Measurements from ENCODE around the gene LY6G5B. TPM values are rescaled to one million over a fixed set of nuclear protein-coding genes. Genes with fewer than 3 reads are reported as not detected.

The LY6G5B gene
- total RNA-seq, 2 experiments from 2014 or later: 27.0 to 28.0 TPM

DNA sequence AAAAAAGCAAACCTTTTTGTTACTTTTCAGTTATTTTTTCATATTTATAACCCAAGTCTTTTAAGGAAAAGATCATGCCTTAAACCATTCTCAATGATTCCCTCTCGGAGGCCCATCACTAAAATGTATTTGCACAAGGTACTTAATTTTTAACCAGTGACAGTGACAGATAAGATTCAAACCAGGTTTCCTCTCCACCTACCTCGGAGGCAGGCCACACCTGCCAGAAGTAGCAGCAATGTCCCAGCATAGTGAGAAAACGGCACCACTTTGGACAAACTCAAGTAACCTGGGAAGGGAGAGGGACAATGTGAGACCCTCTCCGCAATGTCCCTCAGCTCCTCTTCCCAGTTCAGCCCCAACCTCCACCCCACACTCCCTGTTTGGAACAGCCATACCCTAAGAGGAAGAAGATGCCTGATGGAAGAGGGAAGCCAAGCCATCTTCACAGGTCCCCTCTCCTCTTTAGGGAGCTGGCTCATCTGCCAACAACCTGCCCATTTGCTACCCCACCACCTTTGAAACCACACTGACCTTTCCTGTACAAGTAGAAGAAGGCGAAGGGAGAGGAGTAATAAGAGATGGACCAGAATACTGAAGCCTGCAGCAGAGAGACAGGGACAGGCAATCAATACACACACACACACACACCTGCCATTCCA lies 31.1 kb downstream of the LY6G5B start:
- TF ChIP-seq, protein P1, sequence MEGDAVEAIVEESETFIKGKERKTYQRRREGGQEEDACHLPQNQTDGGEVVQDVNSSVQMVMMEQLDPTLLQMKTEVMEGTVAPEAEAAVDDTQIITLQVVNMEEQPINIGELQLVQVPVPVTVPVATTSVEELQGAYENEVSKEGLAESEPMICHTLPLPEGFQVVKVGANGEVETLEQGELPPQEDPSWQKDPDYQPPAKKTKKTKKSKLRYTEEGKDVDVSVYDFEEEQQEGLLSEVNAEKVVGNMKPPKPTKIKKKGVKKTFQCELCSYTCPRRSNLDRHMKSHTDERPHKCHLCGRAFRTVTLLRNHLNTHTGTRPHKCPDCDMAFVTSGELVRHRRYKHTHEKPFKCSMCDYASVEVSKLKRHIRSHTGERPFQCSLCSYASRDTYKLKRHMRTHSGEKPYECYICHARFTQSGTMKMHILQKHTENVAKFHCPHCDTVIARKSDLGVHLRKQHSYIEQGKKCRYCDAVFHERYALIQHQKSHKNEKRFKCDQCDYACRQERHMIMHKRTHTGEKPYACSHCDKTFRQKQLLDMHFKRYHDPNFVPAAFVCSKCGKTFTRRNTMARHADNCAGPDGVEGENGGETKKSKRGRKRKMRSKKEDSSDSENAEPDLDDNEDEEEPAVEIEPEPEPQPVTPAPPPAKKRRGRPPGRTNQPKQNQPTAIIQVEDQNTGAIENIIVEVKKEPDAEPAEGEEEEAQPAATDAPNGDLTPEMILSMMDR (IDR thresholded peaks at IDR 0.05): no peak
- intact Hi-C loops (cut with DNase I, micrococcal nuclease): loop anchor here in 1 of 2 experiments (5.0 kb wide), 1 partner anchor 36 kb away; the partner anchor contains the start of gene CLIC1
- Mint-ChIP-seq H3K27ac (peak overlapping the region; percentile 94), H3K36me3 (ENCODE audit: low read depth) (peaks cover 54% of the 10 kb centered on the region), H3K9me3 (no peaks in the 10 kb centered on the region), H3K4me3 (peak overlapping the region; percentile 94), H3K4me1 (ENCODE audit: low read depth) (peaks cover 44% of the 10 kb centered on the region), H3K27me3 (no peaks in the 10 kb centered on the region)
- CTCF ChIA-PET: interaction anchor here (1.7 kb wide), 1 partner anchor 29 kb away, joined by 3 read pairs; no protein-coding TSS in a partner anchor
- H3K4me3 ChIP-seq (ENCODE audit: low read length): no peak overlapping the region
- peaks cover 35% of the 10 kb centered on the region for H3K4me1 ChIP-seq (ENCODE audit: insufficient read depth, low read length)
- H3K9me3 ChIP-seq (ENCODE audit: control insufficient read depth in 1 of 2, insufficient read depth in 1 of 2, low read length in 2 of 2): no peaks in the 10 kb centered on the region
- POLR2A ChIA-PET: no interaction called here
- ATAC-seq (ENCODE audit: poor library complexity) (no peak), DNase-seq (no peak)
- H3K36me3 ChIP-seq (ENCODE audit: insufficient read depth, low read length): peaks cover 33% of the 10 kb centered on the region
- H3K27me3 ChIP-seq (ENCODE audit: control insufficient read depth in 1 of 2, insufficient read depth in 2 of 2, low read length in 2 of 2): no peaks in the 10 kb centered on the region
- no peak overlapping the region for H3K27ac ChIP-seq (ENCODE audit: low read depth in 1 of 2, low read length in 2 of 2)

DNA sequence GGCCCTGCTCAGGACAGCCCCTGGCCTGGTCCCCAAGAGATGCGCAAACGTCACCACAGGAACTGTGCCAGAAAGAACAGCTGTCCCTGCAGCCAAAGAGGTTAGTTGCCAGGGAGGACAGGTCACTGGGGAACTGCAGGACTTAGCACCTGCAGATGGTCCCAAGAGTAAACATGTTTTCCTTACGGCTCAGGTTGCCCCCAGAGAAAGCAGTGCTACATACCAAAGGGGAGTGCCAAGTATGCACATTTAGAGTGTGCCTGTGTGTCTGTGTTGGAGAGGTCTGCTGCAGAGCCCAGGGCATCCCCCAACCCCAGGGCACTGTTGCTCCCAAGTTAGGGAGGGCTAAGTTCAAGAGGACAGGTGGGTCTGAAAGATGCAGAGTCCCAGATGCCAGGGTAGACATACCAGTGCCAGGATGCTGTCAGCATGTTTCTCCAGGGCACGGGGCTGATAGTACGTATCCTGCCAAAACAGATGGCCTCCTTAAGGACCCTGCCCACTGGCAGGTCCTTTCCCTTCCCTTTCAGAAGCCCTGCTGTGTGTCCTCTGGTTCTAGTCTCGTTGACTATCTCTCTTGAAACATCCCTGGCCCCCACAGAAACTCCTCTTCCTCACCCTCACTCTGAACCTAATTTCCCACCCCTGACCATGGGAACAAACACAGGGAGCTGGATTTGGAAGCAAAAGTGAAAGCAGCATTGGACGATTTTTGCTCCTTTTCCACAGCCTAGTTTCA lies 32.1 kb downstream of the LY6G5B start:
- POLR2A ChIA-PET: interaction anchor here (1.7 to 2.2 kb wide), 7 partner anchors 37 to 161 kb away, joined by 8 to 22 read pairs (median 14); partner anchors contain the start of genes BAG6, CSNK2B, DDX39B and GPANK1
- H3K4me3 Mint-ChIP-seq: peak overlapping the region; percentile 94
- peaks cover 26% of the 10 kb centered on the region for H3K36me3 ChIP-seq (ENCODE audit: insufficient read depth, low read length)

DNA sequence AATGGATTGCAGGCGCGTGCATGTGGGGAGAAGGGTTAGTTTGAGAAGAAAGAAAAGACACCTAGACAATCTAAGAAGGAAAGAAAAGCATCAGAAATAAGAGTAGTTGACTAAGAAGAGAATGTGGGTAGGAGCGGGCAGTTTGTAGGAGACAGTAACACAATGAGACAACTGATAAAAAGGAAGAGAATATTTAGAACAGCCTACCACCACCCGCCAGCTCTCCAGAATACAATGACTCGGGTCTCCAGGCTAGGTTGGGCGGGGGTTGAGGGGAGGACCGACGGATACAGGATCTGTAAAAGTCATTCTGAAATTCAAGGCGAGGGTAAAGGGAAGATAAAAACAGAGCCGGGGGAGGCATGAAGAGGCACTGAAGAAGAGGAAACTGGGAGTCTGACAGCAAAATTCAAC lies 32.6 kb downstream of the LY6G5B start:
- ATAC-seq (ENCODE audit: poor library complexity) (peak; percentile 7), DNase-seq (no peak)
- Histone ChIP-seq H3K9me3 (ENCODE audit: control insufficient read depth in 1 of 2, insufficient read depth in 1 of 2, low read length in 2 of 2) (no peaks in the 10 kb centered on the region), H3K4me3 (ENCODE audit: low read length) (peak overlapping the region; percentile 67), H3K36me3 (ENCODE audit: insufficient read depth, low read length) (peaks cover 20% of the 10 kb centered on the region), H3K27ac (ENCODE audit: low read depth in 1 of 2, low read length in 2 of 2) (peak overlapping the region; percentile 95 to 98), H3K4me1 (ENCODE audit: insufficient read depth, low read length) (peaks cover 35% of the 10 kb centered on the region), H3K27me3 (ENCODE audit: control insufficient read depth in 1 of 2, insufficient read depth in 2 of 2, low read length in 2 of 2) (no peaks in the 10 kb centered on the region)
- TF ChIP-seq, protein P1 (IDR thresholded peaks at IDR 0.05): no peak
- intact Hi-C loops (cut with DNase I, micrococcal nuclease): loop anchor here (2.0 to 5.0 kb wide), 3 partner anchors 35 to 38 kb away; partner anchors contain the start of genes CLIC1 (in 1 of the 2) and GPANK1 (in 1 of the 2)
- ChIA-PET CTCF (interaction anchor here (1.1 to 1.5 kb wide), 2 partner anchors 21 to 39 kb away, joined by 3 to 10 read pairs; partner anchors contain the start of gene LY6G5C), POLR2A (interaction anchor here (0.6 to 2.6 kb wide), 20 partner anchors 9 to 1160 kb away, joined by 3 to 22 read pairs (median 8); partner anchors contain the start of genes BAG6, CSNK2B, DDAH2 and DDX39B)
- peaks cover 39% of the 10 kb centered on the region for H3K4me1 Mint-ChIP-seq (ENCODE audit: low read depth)
- H3K27me3 Mint-ChIP-seq: no peaks in the 10 kb centered on the region
- H3K36me3 Mint-ChIP-seq (ENCODE audit: low read depth): peaks cover 40% of the 10 kb centered on the region
- peak overlapping the region; percentile 94 for H3K27ac Mint-ChIP-seq
- H3K9me3 Mint-ChIP-seq: no peaks in the 10 kb centered on the region
- H3K4me3 Mint-ChIP-seq: peak overlapping the region; percentile 94

More for the DNA sequence above, 32.1 kb downstream of the LY6G5B start:
- H3K27ac ChIP-seq (ENCODE audit: low read depth in 1 of 2, low read length in 2 of 2): peak overlapping the region in 1 of 2 donors; percentile 98
- Mint-ChIP-seq H3K36me3 (ENCODE audit: low read depth) (peaks cover 45% of the 10 kb centered on the region), H3K9me3 (no peaks in the 10 kb centered on the region), H3K27me3 (no peaks in the 10 kb centered on the region), H3K27ac (peak overlapping the region; percentile 94), H3K4me1 (ENCODE audit: low read depth) (peaks cover 44% of the 10 kb centered on the region)
- intact Hi-C loops (cut with DNase I, micrococcal nuclease): loop anchor here (2.0 to 5.0 kb wide), 3 partner anchors 35 to 37 kb away; partner anchors contain the start of genes CLIC1 (in 1 of the 2) and GPANK1 (in 1 of the 2)
- no peaks in the 10 kb centered on the region for H3K27me3 ChIP-seq (ENCODE audit: control insufficient read depth in 1 of 2, insufficient read depth in 2 of 2, low read length in 2 of 2)
- H3K4me3 ChIP-seq (ENCODE audit: low read length): peak overlapping the region; percentile 67
- H3K4me1 ChIP-seq (ENCODE audit: insufficient read depth, low read length): peaks cover 35% of the 10 kb centered on the region
- no peaks in the 10 kb centered on the region for H3K9me3 ChIP-seq (ENCODE audit: control insufficient read depth in 1 of 2, insufficient read depth in 1 of 2, low read length in 2 of 2)
- DNase-seq (peak in 1 of 14 experiments; percentile 16), ATAC-seq (ENCODE audit: poor library complexity) (no peak)
- TF ChIP-seq, protein P1 (IDR thresholded peaks at IDR 0.05): no peak
- CTCF ChIA-PET: interaction anchor here (1.1 to 1.7 kb wide), 3 partner anchors 21 to 39 kb away, joined by 3 to 10 read pairs (median 3); partner anchors contain the start of gene LY6G5C
